GM19240 (cell line): ENCODE data around the gene ADAMTS17.

ENCODE experiments used
- DNase-seq: peaks from one replicate; pipeline ENCODE4 v3.0.0; 2011; ENCODE audit warnings: low spot score; ENCODE audit not compliant: insufficient read length

Gene ADAMTS17

DNA sequence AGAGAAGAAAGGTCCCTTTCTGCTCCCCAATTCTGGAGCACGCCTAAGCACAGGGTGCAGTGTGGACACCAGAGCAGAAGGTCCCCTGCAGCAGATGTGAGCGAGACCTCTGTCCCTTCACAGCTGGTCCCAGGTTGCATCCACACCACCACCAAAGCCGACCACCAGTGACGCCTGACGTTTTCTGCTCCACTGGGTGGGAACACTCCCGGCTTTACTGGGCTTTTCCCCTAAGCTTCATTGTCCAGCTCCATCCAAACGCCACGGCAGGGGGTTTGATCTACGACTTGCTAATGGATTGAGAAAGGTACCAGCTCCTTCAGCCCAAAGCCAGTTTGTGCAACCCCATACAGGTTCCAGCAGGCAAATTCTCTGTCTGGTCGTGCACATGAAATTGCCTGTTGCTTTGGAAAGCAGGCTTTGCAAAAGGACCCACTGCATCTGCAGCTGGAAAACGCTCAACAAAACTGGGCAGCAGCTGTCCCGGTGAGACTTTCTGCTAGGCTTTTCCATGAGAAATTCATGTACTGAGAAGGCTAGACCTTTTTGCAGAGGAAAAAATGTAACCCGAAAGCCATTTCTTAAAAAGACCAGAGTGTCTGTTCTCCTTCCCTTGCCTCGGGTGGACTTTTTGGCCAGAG lies 31.1 kb downstream of the ADAMTS17 start:
- DNase-seq = no peak

DNA sequence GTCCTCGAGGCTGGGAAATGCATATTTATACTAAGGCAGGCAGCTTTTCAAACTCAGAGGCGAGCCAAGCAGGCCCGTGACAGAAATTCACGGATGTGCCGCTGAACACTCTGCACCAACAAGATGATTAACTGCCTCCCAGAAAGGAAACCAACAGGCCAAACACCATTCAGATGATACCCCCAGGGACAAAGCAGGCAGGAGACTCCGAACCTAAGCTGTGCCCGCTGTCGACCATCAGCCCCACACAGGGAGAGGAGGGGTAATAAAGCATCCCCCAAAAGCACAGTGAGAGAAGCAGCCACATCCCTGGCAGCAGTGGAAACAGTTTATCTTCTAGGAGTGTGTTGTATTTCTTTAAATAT lies 31.8 kb downstream of the ADAMTS17 start:
- DNase-seq = no peak

DNA sequence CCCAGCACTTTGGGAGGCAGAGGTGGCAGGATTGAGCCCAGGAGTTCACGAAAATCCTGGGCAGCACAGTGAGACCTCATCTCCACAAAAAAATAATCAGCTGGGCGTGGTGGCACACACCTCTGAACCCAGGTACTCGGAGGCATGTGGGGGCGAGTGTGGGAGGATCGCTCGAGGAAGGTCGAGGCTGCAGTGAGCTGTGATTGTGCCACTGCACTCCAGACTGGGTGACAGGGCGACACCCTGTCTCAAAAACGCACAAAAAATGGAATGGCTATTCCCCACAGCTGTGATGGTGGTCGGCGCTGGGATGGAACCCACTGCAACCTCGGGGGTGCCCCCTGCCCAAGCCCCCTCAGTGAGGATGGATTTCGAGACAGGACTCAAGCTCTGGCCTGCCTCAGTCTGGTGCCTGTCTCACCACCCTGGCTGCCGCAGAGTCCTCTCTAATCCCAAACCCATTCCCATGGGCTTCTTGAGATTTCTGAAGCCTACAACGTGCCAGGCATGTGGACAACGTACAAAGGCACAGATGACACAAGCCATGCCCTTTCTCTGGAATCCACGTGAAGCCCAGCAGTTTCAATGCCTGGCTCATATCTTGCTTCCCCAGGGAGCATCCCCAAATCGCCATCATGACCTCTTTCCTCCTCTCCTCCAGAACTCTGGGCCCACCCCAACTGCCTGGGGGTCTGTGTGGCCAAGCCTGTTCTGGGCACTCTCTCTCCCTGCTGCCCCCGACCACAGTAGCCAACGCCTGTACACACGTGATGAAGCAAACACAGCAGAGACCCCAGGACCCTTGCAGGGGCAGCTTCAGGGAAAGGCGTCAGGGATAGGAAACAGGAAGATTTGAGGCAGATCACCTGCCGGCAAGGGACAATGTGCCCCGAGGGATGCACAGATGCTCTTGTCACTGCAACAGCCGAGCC lies 32.4 kb downstream of the ADAMTS17 start:
- no peak for DNase-seq

DNA sequence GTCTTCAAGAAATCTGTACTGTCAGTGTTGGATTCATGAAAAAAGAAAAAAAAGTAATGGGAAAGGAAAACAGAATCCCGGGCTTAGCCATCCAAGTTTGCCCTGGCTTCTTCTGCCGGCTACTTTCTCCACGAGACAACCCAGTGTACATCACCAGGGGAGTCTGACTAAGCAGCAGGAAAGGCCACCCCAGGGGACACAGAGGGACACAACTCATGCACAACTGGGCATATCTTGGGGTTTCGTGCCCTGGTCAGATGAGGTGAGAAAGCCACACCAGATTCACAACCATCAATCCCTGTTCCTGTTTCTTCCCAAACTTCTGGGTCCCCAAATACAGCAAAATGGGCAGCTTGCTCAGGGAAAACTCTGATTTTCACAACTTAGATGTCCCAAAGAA lies 33.2 kb downstream of the ADAMTS17 start:
- DNase-seq = no peak

DNA sequence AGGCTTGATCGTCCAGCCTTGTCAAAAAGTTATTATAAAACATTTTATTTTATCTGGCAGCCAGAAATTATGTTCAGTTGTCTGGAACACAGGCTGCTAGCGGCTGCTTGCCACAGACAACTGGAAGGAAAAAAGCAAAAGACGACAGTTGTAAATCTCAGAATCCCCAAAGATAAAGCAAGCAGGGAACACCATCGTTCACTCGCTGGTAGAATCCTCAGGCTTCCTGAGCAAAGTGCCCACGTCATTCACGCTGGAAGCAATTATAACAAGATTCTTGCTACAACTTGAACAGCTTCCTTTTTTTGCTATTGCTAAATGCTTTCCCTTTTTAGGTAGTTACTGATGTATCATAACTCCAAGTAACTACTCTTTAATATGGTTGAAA lies 33.6 kb downstream of the ADAMTS17 start:
- no peak for DNase-seq

DNA sequence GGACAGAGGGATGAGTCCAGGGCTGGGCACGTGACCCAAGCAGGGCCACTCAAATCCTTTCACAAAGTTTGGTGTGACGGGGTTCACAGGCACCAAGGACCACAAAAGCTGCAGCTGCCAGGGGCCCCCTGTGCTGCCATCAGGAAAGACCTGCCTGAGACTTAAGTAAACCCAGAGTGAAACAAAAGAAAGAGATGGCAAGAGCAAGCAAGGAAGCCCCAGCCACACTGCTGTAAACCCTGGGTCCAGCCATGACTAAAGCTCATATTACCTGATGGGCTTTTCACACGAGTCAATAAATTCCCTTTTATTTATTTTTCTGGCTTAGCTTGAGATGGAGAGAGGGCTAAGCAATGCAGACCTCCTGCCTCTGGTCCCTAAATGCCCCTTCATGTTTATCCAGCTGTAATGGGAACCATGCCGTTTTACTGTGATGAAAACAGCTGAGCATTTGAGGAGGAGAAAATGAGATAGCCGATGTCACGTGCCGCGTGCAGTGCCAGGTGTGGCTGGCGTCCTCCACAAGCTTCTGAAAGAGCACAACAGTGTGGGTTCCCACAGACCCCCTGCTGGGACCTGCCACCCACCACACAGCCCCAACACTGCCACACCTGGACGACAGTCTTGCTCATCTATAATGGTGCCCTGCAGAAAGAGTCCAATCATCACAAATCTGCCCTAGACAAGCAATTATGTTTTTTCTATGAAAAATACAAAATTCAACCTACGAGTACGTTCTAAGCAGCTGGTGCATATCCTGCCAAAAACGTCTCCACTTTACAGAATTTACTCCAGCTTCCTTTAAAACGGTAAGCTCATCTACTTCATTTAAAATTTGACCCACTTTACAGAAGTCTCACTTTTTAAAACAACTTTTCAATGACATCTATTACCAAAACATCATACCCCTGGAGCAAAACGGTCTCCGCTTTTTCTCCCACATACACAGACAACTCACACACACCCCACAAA lies 34.2 kb downstream of the ADAMTS17 start:
- no peak for DNase-seq

DNA sequence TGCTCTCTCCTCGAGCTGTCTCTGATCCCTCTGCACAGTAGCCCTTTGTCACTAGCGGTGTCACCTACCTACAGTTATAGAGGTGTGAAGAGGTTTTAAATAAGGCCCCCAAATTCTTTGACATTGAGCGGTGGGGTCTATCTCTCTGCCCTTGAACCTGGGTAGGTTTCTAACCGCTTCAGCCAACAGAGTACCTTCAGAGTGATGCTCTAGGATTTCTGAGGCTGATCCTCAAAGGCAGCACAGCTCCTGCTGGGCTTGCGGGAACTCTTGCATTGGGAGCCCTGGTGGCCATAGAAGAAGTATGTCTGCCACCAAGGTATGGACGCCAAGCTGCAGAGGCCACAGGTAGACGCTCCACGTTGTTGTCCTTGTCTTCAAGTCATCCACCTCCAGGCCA lies 35.7 kb downstream of the ADAMTS17 start:
- no peak for DNase-seq

DNA sequence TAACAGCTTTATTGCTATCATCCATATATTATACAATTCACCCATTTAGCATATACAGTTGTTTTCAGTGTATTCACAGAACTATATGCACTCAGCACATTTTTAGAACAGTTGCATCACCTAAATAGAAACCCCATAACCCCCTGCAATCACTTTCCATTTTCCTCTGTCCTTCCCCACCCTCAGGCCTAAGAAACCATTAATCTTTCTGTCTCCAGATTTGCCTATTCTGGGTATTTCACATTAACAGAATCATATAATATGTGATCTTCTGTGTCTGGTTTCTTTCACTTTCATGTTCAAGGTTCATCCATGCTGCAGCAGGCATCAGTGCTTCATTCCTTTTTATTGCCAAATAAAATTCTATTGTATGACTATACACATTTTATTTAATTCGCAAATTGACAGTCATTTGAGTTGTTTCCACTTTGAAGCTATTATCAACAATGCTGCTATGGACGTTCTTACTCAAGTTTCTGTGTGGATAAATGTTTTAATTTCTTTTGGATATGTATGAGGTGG lies 39.8 kb downstream of the ADAMTS17 start:
- DNase-seq = no peak

DNA sequence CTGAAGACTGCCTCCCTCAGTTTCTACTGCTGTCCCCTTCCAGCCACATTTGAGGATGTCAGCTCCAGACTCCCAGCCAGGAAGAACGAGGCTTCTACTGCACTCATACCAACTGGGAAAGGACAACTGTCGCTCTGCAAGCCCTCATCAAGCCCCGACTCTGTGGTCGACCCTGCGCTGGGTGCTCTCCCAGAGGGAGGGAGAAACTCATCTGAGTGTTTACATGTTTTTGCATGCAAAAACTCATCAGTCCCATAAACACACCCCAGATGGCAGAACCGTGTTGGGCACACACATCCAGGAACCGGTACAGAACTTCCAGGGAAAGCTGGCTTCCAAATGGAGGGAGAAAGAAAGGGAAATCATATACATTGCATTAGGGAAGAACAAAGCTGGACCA lies 43.5 kb downstream of the ADAMTS17 start:
- DNase-seq = no peak

DNA sequence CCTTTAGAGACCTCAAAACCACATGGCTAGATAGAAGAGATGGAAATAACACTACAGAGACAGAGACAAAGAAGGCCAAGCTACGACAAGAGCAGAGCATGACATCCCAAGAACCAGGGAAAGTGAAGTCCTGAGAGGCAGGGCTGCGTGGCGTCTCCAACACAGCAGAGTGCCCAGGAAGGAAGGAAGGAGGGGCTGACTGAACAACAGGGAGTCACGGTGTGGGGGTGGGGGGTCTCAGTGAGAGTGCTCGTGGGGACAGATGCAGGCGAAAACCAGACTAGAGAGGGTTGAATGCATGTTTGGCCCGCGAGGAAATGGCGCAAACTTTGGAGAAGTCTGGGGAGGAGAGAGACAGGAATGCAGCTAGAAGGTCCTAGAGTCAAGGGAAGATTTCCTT lies 44.0 kb downstream of the ADAMTS17 start:
- DNase-seq = no peak

DNA sequence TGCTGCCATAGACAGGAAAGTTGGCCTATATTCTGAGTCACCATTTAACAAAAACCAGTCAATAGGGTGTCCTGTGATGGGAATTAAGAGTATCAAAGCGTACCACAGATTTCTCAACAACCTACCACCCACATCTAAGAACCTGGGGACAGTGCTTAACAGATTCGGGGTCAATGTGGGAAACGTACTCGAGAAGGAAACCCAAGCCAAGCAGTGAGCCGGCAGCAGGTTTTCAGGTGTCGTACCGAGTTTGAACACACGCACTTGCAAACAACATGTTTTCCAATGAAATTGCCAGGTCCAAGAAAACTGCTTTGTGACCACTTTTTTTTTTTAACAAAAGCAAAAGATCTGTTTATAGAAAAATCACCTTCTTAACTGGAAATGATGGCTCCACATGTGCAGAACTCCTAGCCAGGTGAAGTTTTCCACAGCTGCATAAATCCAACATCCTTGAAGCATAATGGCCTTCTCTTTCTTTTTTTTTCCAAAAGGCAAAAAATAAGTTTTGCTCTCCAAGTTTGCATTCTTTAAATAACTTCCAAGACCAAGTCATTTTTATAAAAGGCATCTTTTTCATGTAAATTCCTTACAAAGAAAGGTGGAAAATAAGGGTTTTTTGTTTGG lies 45.7 kb downstream of the ADAMTS17 start:
- no peak for DNase-seq

DNA sequence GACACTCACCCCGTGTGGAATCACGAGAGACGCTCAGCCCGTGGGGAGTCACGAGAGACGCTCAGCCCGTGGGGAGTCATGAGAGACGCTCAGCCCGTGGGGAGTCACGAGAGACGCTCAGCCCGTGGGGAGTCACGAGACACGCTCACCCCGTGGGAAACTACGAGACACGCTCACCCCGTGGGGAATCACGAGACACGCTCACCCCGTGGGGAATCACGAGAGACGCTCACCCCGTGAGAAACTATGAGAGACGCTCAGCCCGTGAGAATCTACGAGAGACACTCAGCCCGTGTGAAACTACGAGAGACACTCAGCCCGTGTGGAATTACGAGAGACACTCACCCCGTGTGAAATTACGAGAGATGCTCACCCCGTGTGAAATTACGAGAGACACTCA lies 49.8 kb downstream of the ADAMTS17 start:
- no peak for DNase-seq

DNA sequence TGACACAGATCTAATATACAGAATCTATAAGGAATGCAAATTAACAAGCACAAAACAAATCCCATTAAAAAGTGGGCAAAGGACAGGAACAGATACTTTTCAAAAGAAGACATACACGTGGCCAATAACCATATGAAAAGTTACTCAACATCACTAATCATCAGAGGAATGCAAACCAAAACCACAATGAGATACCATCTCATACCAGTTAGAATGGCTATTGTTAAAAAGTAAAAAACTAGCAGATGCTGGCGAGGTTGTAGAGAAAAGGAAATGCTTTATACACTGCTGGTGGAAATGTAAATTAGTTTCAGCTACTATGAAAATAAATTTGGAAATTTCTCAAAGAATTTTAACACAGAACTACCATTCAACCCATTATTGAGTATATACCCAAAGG lies 50.7 kb downstream of the ADAMTS17 start:
- no peak for DNase-seq

DNA sequence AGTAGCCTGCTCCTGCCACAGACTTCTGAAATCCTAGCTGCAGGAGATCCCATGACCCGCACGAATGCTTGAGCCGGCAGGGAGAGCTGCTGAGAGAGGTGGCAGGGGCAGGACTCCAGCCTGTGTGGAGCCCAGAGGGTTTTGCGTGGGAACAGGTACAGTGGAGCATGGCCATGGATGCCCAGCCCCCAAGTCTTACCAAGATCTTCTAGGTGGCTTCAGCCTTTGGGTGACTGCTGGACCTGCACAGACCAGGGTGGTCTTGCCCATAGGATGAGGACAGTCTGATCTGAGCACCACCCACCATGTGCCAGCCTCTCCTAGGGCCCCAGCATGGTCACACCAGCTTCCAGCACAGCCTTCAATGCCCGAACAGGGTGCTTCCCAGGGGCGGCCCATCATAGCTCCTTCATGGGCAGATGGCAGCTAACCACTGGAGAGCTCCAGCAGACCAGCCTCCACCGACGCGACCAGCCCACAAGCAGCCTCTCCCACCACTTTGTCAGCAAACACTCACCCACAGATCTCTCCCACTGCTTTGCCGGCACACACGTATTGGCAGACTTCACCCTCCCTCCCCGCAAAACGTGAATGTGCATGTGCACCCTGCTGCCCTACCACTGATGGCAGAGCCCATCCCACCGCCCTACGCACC lies 56.0 kb downstream of the ADAMTS17 start:
- DNase-seq = no peak

DNA sequence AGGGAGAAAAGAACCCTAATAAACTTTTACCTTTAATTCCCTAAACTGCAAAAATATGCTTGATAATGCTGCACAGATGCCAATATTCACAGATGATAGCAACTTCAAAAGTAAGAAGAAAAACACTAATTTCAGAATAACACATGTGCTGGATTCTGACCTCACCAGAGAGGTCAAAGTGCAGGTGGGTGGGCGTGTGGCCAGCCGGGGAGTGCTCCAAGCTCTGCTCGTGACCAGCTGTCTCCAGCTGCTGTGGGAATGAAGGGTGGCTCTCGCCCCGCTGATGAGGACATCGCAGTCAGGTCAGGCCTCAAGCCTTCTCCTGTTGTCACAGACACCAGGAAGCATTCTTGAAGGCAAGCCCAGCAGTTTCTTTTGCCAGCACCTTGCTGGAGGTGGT lies 57.1 kb downstream of the ADAMTS17 start:
- no peak for DNase-seq

DNA sequence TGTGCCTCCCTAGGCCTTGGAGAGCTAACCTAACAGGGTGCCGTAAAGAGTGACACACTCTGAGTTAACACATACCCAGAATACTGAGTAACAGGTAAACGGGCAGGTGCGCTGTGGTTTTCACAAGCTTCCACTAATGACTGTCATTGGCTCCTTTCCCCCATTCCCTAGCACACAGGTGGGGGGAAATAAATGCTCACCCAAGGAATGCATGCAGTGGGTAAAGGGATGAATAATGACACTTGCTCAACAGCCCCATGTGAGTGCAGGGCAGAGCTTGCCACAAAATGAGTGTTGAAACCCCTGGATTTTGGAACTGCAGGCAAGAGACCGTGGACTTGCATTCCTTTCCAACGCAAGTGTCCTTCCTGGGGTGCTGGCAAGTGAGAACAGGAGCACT lies 57.6 kb downstream of the ADAMTS17 start:
- no peak for DNase-seq

DNA sequence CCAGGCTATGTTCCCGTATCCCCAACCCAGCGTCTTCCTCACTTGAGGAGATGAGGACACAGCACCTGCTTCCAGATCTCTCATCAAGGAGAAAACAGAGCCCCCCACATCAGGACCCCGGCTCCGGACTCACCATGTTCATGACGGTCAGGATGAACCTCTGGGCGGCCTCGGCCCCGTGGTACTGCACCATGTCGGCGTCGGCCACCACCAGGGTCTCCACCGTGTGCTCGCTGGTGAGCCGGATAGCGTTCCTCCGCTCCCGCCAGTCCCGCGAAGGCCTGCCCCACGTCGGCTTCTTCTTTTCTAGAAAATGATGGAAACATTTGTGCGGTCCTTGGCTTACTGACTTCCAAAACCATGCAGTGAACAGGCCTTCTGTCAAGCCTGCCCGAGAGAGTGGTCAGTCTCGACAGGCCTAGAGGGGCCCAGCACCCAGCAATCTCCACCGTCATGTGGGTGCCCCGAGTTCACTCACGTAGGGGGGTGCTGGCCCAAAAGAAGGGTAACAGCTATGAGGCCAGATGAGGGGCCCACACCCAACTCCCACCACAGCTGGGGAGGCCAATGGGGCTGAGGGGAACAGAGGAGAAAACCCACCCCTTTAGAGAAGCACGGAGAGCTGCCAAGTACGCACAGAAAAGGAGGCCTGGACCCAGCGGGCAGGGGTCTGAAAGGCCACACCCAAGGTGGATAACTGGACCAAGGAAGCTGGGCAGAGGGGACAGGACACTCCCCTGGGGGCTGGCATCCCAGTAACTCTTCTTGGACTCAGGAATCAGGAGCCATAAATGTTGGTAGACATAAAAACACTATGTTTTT lies 60.5 kb downstream of the ADAMTS17 start:
- DNase-seq = no peak

DNA sequence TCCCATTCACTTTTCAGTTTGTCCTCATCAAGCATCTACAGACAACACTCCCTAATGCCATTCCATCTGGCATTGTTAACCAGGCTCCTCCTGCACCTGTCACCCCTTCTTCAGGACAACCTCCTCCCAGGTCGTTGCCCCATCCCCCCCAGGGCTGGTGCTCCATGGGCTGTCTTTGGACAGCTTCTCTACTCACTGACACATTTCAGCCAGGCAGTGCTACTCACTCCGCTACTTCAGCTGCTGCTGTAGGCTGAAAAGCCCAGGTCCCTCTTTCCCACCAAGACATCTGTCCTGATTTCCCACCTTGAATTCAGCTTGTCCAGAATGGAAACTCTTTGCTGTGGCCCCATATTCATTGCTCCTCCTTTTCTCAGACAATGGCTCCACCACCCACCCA lies 61.9 kb downstream of the ADAMTS17 start:
- no peak for DNase-seq

DNA sequence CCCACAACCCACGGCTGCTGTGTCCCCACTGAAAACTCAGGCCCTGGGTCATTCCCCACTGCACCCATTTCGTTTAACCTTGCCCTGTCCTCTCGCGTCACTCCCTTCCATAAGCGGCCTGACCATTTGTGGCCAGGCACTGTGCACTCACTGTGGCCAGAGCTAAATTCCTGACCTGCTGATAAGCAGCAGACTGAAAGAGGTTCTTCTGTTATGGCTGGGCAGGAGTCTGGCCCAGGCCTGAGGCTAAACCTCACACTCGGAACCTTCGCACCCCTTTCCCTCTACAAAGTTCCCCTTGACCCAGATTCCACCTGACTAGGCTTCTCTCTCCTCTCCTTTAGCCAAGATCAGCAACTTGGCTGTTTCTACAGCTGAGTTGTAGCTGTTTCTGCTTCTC lies 62.3 kb downstream of the ADAMTS17 start:
- no peak for DNase-seq
